IPS-11a (cell line): Measurements from ENCODE around the gene EGF.
"Not testable (repeated sequence)": the region's sequence is repeated elsewhere in the genome, so short reads cannot be mapped to it uniquely, and the experiment has no call there.

Source experiments
- H3K4me3 ChIP-seq: one replicate; pipeline ENCODE4 v1.5.1; 2013; ENCODE audit warnings: low read depth, low read length, control low read depth

Gene EGF

DNA sequence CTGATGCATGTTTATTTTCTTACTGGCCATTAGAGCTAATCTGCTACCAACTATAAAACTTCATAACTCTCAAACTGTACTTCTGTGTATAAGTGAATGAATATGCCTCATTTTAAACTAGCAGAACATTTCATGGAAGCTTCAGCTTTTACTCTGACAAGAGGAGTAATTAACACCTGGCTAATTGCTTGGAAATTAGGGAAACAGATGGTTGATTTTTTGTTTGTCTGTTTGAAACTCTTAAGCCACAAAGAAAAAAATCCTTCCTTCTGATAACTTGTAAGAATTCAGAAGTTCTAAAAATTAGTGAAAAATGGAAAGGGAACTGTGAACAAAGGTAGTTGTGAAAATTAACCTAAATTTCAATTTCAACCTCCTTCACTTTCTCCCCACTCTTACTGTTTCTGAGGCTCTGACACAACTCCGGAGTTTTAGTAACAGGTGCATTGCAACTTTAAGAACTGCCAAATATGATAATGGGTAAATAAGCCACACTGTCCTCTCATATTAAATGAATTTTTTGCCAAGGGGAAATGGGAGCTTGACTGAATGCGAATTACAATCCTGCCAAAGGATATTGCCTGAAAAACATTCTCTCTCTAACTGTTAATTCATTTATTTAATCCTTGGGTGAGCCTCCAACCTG lies 1.0 kb downstream of the EGF start:
- no peak overlapping the region for H3K4me3 ChIP-seq

GRCh38 chr4:109914322-109914721 lies 1.6 kb downstream of the EGF start:
- no peak overlapping the region for H3K4me3 ChIP-seq

DNA sequence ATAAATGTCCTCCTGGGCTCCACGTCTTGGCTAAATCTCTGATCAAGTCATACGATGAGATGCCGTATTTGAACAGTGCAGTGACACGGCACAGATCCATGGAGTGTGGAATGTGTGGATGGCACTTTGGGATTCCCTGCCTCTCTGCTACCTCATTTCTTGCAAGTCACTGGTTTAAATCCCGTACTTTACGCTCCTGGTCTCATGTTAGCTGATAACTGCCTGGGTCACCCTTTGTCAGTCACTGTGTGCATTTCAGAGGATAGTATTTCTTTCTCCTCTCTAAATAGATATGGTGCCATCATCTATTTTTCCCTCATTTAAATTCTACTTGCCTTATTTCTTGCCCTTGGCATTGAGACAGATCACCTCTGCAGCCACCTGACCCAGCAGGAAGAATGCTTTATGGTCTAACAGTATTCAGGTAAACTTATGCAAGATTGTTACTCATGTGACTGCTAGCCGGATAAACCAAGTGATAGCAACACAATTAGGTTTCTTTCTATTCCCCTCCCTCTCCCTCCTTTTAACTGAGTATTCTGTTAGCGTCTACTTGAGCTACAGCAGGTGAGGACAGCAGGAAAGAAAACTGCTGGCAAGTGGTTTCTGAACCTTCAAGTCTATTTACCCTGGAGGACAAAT lies 2.8 kb downstream of the EGF start:
- no peak overlapping the region for H3K4me3 ChIP-seq

DNA sequence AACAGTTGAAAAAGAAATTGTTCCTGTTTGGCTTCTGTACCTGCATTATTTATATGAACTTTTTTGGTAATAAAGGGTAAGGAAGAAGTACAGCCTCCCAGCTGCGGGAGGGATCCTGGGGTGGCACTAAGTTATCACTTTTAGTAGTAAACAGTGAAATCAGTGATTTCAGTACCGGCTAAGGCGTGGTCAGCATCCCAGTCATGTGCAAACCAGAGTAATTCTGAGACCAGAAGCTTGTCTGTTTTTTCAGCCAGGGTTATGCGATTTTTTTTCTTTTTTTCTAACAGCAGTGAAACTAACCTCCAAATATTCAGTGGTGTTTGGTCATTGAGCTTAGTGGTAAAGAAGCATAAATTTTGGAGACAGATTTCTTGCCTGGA lies 3.3 kb downstream of the EGF start:
- H3K4me3 ChIP-seq, result no peak overlapping the region

DNA sequence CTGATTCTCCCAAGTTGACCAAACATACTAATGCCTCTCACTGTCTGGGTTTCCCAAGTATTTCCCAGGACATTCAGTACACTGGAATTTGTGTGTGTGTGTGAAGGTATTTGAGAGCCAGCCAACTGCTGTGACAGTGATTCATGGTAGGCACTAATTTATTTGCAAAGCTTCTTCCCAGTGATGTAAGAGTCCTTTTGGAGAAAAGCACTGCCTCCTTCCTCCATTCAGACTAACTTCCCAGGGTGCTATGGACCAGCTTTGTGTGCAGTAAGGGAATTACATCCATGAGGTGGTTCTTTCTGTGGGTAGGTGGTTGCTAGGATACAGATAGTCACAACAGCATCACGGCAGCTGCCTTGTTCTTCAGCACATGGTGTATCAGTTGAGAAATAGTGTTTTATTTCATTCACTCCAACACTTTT lies 8.7 kb downstream of the EGF start:
- H3K4me3 ChIP-seq, result no peak overlapping the region

DNA sequence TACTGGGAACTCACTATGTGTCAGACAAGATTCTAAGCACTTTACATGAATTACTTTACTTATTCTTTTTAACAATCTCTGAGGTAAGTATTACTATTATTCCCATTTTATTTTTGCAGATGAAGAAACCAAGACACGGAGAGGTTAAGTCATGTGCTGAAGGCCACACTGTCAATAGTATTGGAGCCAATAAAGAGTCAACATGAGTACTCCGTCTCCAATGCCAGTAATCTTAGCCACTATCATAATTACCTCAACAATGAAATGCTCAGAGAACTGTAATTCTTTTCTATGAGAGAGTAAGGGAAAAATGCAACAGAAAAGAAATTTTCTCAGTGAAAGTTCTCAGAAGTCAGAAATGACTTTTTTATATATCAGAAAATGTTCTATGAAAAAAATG lies 12.7 kb downstream of the EGF start:
- no peak overlapping the region for H3K4me3 ChIP-seq

GRCh38 chr4:109928327-109929045 lies 15.8 kb downstream of the EGF start:
- no peak overlapping the region for H3K4me3 ChIP-seq

- H3K4me3 ChIP-seq, result no peak overlapping the region
Measured at GRCh38 chr4:109930464-109930863, 17.8 kb downstream of the EGF start.

DNA sequence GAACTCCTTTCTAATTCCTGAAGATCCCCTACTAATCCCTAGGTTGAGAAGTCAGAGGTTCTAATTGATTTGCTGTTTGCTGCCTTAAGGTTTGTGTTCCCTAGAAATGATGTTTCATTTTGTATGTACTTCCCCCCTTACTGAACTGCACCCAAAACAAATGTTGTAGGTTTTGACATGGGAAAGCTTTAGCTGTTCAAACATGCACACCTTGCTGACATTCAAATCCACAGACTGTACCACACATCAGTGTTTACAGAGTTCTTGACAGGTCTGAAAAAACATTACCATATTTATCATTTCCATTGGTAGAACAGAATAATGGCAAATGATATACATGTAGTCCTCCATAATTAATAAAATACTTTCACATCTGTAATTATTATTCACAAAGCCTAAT lies 18.2 kb downstream of the EGF start:
- no peak overlapping the region for H3K4me3 ChIP-seq

DNA sequence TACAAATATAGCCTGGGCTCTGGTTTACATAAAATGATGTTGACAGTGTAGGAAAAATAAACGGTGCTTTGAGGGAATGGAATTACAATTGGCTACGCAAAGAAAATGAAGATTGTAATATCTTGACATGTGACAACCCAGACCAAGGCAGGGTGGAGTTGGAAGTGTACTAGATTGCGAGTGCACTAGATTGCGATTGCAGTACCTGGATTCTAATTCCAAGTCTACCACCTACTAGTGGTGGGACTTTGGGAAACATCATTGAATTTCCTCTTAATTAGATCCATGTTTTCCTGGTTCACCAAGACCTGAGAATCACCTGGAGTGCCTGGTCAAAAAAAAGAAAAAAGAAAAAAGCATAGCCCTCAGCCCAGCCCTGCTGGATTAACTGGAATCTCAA lies 18.6 kb downstream of the EGF start:
- H3K4me3 ChIP-seq, result no peak overlapping the region

GRCh38 chr4:109937352-109937751 lies 24.7 kb downstream of the EGF start:
- not testable (repeated sequence) for H3K4me3 ChIP-seq

DNA sequence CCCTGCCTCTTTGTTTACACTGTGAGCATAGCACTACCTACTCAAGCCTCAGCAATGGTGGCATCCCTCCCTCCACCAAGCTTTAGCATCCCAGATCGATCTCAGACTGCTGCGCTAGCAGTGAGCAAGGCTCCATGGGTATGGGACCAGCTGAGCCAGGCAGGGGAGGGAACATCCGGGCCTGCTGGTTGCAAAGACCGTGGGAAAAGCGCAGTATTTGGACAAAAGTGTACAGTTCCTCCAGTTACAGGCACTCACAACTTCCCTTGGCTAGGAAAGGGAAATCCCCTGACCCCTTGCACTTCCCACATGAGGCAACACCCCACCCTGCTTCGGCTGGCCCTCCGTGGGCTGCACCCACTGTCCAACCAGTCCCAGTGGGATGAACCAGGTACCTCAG lies 26.5 kb downstream of the EGF start:
- no peak overlapping the region for H3K4me3 ChIP-seq

- no peak overlapping the region for H3K4me3 ChIP-seq
Measured at GRCh38 chr4:109942292-109942926, 29.7 kb downstream of the EGF start.

DNA sequence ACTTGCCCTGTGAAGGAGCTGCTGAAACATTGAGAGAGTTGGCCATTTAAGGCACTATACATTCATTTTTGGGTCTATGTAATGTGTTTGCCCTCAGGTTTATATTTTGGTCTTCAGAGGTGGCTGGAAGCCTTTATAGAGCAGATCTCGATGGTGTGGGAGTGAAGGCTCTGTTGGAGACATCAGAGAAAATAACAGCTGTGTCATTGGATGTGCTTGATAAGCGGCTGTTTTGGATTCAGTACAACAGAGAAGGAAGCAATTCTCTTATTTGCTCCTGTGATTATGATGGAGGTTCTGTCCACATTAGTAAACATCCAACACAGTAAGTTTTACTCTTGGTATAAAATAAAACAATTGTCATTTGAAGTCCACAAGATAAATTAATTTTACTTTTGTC lies 31.1 kb downstream of the EGF start:
- no peak overlapping the region for H3K4me3 ChIP-seq

- no peak overlapping the region for H3K4me3 ChIP-seq
Measured at GRCh38 chr4:109944591-109944990, 31.9 kb downstream of the EGF start.

- no peak overlapping the region for H3K4me3 ChIP-seq
Measured at GRCh38 chr4:109945056-109945455, 32.4 kb downstream of the EGF start.

GRCh38 chr4:109946120-109946519 lies 33.4 kb downstream of the EGF start:
- H3K4me3 ChIP-seq, result no peak overlapping the region

DNA sequence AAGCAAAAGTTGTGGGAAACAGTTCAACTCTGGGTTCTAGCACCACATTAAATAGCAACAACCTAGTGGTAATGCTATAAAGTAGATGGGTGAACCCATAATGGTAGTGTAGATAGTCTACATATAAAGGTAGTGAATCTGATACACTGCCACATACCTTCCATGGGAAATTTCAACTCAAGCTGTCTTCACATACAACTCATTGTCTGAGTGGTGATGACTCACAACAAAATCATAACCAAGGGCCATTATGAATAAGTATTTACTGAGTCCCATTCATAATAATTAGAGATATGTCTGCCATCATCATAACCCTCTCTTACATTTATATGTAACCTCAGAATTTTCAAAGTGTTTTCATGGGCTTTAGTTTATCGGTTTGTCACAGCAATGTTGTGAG lies 34.8 kb downstream of the EGF start:
- no peak overlapping the region for H3K4me3 ChIP-seq

DNA sequence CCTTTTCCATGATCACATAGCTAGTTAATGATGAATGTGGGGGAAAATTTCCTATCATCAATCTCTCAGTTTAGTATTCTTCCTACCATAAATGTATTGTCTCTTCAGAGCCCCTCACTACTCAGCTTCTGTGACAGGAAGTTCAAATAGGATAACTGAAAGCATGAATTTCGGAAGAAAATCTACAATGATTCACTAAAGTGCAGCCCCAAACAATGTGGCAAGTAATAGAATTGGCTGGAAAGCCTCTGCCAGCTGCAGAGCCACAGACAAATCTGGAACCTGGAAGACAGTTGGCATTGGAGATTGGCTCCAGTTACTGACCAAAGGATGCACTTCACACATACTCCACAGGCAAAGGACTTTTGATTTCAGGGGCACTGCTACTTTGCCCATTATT lies 35.2 kb downstream of the EGF start:
- no peak overlapping the region for H3K4me3 ChIP-seq

DNA sequence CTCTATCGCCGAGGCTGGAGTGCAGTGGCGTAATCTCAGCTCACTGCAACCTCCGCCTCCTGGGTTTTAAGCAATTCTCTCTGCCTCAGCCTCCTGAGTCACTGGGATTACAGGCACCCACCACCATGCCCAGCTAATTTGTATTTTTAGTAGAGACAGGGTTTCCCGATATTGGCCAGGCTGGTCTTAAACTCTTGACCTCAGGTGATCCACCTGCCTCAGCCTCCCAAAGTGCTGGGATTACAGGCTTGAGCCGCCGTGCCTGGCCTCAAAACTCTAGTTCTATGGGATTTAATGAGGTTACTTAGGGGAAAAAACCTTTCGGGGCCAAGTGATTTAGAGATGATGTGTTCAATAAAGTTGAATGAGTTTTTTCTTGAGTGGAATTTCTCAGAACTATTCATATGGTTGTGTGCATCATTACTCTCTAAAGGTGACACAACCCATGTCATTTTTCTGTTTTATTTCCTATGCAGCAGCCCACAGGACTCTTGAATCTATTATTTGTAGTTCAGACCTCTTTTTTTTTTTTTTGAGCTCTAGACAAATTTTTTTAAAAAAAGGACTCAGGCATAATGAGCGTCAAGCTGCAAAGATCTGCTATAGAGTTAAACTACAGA lies 36.5 kb downstream of the EGF start:
- H3K4me3 ChIP-seq, result not testable (repeated sequence)

- no peak overlapping the region for H3K4me3 ChIP-seq
Measured at GRCh38 chr4:109952612-109953011, 39.9 kb downstream of the EGF start.
